ENCODE results near the gene RCAN2. TPM values are rescaled to one million over a fixed set of nuclear protein-coding genes. Genes with fewer than 3 reads are reported as not detected.

Gene RCAN2
- polyA plus RNA-seq (2014; cell fraction: cytosol; rRNA removed): not detected in 2 replicates
- 0.06 and 0.32 TPM in 2 replicates for polyA plus RNA-seq (2014; cell fraction: nucleus; rRNA removed)

DNA sequence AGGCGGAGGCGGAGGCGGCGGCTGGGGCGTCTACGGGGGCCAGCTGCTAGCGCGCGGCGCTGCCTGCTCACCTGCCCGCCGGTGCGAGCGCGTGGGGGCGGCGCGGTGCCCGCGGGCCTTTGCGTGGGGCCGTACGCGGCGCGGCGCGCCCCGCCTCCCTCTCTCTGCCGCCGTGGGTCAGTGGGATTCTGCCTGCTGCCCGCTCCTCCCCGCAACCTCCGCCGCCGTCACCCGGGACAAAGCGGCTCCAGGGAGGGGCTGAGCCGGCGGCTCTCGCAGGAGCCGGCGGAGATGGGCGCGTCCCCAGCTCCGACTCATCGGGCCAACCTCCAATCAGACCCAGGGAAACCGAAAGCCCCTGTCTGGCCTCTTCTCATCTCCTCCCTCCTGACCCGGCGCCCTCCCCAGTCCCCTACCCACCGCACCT lies at the start of gene RCAN2:
TSS of gene RCAN2 (minus strand) at position 249 of the 427 bp plus-strand sequence.
- DNase-seq (ENCODE audit: low spot score): peak; percentile 15

DNA sequence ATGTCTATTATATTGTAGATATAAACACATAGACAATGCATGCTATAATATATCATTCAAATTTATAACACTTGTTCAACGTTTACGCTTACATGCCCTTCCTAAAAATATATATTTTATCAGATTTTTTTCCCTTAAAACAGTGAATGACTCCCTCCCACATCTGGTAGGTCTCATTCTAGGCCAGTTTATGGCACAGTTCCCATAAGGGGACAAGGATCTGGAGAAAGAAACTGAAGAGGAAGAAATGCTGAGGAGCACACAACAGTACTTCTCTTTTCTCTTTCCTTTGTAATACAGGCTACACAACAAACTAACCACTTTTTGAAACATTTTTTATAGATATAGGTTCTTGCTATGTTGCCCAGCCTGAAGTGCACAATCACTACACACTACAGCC lies 48.6 kb upstream of the RCAN2 start:
- no peak for DNase-seq (ENCODE audit: low spot score)

DNA sequence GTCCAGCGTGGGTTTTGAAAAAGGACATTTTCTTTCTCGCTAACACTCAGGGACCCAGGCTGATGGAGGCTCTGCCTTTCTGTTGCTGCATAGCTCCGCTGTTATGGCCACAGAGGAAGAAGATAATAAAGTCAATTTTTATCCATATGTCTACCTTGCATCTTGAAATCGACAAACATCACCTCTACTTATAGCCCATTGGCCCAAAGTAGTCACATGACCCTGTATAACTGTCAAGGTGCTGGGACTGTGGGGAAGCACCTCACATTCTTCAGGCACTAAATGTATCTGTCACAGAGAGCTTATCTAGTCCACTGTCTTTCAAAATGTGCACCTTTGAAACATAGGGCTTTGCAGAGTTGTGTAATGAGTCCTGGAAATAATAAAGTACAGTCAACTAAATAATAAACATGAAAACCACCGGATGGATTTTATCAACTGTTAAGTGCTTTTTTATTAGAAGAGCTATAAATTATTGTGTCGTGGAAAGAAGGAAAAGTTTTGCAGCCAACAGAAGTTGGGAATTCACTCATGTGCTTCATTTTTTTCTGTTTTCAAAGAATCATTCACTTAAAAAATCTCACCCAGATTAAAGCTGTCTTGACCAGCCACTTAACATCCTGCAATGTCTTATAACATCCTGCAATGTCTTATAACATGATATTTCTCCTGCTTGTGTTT lies 47.7 kb upstream of the RCAN2 start:
- DNase-seq (ENCODE audit: low spot score): no peak

DNA sequence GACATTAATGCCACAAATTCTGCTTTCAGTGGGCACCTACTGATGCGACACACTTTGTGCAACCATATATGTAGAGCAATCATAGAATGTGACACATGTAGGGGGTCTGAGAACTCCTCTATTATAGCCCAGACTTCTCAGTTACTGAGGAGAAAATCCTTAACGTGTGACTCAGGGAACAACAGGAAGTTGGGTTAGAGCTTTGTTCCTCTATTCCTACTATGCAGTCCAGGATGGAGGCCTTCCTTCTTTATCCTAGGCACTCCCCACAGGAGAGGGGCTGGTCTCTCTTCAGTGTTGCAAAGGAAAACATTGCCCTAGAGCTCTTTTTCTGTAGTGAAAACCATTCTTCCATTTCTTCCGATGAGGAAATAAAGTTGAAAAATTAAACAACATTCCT lies 39.6 kb upstream of the RCAN2 start:
- DNase-seq (ENCODE audit: low spot score): no peak

DNA sequence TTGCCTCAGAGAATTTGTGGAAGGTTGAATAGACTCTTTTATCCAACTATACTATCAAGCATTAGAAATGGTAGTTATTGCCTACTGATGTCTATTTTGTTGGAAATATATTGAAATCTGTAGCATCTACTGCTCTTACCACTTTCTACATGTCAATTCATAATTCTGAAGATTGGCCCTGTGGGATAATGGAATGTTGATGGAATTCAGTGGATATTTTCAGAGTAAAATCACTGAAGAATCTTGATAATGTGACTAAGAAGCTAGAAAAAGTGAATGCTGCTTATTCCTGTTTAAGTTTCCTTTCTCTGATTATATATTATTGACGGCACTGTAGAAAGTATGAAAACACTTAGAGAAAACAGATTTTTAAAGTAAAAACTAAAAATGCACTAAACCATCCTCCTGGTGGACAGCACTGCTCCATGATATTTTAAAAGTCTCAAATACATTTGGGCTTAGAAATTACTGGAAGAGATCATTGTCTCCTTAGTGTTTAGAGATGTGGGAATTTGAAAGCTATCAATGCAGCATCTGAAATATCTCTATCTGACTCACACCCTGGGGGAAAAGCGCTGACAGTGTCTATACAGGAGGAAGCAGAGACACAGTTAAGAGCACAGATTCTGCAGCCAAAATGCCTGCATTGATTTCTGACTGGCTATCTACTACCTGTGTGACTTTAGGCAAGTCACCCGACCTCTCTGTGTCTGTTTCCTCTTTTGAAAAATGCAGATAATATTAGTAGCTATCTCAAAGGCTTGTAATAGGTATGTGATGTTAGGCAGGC lies 37.9 kb upstream of the RCAN2 start:
- no peak for DNase-seq (ENCODE audit: low spot score)

DNA sequence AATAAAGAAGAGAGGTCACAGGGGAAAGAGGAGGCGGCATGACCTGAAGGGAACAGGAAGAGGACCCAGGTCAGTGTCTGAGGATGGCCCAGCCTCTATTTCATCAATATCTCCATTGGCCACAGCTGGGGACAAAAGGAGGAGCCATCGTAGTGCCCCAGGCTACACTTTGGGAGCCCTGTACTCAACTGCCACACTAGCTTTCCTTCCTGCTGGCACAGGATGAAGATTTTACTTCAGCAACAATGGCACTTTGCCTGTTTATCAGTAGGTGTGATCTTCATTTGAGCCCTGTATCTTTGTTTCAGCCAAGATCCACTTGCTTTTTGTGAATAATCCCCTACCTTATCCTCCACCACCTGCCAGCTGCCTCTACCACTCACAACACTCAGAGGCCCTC lies 35.4 kb upstream of the RCAN2 start:
- DNase-seq (ENCODE audit: low spot score): no peak

DNA sequence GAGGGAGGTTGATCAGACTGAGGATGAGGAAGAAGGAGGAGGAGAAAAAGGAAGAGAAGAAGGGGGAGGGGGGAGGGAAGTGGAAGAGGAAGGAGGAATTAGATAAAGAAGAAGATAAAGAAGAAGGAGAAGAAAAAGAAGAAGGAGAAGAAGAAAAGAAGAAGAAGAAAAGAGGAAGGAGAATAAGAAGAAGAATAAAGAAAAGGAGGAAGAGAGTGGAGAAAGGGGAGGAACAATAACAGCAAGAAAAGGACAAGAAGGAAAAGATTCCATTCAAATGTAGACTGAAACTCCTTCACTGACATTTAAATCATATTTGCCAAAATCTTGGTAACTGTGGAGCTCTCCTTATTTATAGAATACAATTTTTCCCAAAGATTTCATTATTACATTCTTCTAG lies 34.3 kb upstream of the RCAN2 start:
- no peak for DNase-seq (ENCODE audit: low spot score)

DNA sequence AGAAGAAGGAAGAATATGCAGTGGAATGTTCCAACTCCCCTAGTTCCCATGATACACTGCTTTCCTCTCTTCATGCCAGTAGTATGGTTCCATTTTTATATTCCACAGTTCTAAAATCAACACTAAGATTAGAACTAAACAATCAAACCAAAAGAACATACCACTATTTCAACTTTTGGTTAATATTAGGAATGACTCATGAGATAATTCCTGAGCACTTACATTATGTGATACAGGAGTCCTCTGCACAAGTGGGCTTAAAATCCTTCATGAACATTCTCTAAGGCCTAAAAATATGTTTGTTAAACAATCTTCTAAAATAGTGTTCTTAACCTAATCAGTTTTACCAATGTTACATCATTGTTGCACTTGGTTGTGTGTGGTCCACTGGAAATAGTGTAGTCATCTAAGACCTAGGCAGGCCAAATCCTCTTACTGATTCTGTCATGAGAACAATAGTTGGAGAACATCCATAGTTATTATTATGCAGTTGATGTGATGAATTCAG lies 30.3 kb upstream of the RCAN2 start:
- DNase-seq (ENCODE audit: low spot score): no peak

DNA sequence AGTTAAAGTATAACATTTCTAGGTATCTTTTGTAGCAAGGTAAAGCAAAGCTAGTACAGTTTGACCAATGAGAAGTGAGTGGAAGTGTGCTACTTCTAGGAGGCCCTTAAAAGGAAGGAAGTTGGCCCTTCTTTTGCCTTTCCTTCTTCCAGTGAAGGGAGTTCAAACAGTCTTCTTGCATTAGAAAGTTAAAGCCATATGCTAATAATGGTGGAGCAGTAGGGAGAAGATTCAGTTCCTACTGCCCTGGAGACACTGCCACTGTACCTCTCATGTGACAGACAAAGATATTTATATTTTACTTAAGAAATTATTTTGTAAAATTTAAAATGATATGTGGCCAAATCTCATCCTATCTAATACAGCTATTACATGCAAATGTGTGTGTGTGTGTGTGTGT lies 26.0 kb upstream of the RCAN2 start:
- DNase-seq (ENCODE audit: low spot score): no peak

DNA sequence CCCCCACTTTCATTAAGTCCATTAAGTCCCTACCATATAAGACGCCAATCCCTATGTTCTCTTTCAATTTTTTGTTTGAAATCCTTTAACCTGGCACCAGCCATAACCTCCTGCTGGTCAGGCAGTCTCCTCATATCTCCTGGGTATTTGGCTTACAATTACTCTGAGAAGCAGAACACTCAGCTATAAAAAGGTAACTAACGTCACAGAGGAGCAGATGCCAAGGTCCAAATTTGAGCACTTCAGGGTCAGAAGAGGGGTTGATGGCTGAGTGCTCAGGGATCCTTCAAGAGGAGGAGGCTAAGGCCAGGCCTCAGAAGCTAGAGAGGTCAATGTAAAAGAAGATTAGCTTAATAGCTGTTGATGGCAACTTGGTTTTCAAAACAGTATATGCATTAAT lies 22.3 kb upstream of the RCAN2 start:
- DNase-seq (ENCODE audit: low spot score): no peak

DNA sequence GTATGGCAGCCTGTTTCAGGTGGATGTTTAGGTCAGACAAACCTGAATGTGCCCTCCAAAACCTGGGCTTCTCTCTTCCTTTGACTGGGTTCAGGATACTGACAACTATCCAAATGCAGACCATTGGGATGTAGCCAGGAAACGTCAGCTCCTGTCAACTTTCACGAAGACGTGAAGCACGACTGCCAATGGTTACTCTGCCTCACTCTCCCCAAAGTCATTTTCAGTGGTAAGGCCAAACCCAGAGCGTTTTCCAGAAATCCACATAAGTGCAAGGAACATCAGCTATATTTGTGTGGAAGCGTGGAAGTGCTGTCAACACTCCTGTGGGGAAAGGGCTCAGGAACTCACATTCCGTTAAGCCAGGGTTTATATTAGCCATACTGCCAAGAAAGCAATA lies 20.1 kb upstream of the RCAN2 start:
- no peak for DNase-seq (ENCODE audit: low spot score)

DNA sequence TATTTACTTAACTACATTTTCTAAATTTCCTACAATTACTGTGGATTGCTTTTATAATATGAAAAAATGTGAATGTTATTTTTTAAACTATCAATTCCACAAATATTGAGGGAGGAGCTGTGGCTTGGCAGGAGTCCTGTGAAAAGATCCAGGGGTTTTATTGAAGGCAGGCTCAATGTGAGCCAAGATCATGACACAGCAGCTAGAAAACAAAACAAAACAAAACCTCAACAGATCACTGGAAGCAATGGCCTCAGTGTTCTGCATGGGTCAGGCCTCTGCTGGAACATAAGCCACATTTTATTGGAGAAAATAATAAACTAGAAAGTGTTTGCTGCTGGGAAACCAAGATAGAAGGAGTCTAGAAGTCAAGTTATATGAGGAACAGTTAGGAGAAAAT lies 19.4 kb upstream of the RCAN2 start:
- no peak for DNase-seq (ENCODE audit: low spot score)

DNA sequence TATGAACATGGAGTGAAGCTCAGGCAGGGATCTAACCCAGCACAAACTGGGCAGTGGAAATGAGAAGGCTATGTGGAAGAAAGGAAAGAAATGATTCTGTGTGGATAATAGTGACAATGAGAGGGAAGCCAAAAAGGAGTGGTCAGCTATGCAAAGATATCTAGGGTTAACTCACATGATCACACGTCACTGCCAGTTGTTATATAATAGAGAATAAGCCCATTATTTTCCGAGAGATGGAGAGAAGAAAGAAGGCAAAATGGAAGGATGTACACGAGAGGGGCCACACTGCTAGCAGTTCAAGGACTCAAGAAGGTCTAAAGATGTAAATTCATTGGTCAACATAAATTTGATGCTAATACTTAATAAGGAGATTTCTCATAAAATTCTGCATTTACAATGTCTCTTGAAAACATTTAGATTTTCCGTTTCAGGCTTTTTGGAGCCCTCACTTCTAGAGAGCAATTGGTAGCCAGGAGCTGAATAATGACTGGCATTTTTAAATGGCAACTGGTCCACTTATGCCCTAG lies 18.8 kb upstream of the RCAN2 start:
- no peak for DNase-seq (ENCODE audit: low spot score)

DNA sequence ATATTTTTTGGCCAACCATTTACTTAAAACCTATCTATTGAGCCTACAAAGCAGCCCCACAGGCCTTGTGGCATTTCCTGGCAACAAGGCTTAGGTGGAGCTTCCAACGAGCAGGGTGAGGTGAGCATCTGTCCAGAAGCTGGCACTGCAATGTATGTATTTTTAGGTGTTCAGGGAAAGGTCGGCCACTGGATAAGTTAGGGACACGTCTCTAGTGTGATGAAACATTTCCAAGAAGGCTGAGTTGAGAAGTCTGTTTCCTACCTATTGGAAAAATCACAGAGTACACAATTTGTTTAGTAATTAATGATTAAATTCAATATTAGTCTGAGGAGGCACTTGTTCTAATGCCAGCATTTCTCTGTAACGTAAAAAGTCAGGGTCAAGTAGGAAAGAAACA lies 17.8 kb upstream of the RCAN2 start:
- DNase-seq (ENCODE audit: low spot score): no peak

DNA sequence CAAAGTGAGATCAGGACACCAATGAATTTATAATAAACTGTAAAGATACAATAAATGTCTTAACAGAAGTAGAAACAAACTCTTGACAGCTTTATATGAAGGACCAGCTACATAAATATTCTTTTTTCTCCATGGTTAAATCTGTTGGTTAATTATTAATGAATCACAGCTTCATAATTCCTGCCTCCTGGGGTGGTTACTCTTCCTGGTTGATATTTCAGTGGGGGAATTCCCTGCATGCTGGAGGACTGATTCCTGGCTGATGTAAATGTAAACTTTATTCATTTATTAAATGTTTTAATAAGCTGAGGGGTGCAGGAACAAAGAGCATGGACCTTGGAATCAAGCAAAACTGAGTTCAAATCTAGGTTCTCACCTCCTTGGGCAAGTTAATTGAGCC lies 16.2 kb upstream of the RCAN2 start:
- DNase-seq (ENCODE audit: low spot score): no peak

DNA sequence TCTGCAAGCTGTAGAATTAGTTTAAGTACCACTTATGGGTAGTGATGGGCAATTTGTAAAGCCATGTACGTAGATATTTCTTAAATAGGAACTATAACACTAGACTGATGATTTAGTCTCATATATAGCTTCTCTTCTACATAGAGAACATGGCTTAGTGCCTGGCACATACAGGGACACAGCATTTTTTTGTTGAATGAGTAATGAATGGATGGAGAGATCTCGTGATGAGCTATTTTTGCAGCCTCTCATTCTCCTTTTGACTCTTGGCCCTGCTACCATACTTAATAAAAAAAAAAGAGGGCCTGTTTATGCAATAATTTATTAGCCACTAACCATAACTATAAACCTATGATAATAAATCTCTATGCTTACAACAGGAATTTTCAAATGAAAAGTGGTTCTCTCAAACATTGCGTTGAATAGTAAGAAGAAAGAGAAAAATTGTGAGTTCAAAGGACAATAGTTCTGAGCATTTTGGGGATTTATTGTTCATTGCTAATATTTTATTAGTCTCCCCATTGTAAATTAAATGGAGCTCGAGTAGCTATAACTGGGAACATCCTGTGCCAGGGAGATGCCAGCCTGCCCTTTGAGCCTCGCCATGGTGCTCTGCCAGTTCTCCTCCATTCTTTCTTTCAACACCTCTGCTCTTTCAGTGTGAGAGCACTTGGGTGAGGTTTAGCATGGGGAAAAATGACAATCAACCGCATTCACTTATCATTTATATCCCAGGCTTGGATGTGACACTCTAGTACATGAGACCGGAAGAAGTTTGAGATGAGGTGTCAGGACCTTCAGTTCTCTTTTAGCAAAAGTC lies 14.7 kb upstream of the RCAN2 start:
- DNase-seq (ENCODE audit: low spot score): no peak

DNA sequence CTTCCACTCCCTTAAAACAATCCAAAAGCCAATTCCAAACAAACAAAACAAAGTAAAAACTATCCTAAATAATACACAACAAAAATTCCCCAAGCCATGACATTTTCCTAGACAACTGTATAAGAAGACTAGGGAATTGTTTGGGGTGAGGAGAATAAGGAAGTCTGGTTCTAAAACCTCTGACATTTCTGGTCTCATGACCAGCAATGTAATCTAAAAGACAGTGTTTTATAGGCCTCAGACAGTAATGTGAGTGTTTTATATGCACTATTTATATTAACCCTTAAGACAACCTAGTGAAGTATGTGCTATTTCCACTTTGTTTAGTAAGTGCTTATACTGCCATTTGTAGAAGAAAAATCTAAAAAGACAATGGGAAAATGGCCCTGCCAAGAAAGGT lies 13.0 kb upstream of the RCAN2 start:
- DNase-seq (ENCODE audit: low spot score): no peak

DNA sequence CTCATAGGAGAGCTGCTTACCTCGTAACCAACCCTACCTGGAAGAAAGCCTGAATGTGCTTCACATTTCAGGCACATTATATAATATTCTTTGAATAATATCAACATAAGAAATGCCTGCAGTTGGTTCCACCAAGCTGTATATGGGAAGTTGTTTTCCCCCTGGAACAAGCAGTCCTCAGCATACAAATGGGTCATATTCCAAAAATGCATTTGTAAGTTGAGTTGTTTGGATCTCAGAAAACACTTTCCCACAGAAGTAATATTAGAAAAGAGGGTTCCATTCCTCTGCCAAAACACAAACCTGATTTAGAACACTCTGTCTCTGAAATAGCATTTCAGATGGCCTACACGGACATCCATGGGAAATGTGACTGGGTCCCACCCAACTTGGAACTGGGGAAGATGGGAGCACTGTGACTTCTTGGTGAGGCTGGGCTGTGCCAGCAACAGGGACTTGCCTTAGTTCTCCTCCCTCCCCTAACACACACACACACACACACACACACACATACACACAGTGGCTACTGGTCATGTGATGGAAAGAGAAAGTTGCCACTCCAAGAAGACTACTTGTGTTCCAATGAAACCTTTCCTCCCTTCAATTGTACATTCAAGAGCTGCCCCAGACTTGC lies 11.4 kb upstream of the RCAN2 start:
- DNase-seq (ENCODE audit: low spot score): no peak

DNA sequence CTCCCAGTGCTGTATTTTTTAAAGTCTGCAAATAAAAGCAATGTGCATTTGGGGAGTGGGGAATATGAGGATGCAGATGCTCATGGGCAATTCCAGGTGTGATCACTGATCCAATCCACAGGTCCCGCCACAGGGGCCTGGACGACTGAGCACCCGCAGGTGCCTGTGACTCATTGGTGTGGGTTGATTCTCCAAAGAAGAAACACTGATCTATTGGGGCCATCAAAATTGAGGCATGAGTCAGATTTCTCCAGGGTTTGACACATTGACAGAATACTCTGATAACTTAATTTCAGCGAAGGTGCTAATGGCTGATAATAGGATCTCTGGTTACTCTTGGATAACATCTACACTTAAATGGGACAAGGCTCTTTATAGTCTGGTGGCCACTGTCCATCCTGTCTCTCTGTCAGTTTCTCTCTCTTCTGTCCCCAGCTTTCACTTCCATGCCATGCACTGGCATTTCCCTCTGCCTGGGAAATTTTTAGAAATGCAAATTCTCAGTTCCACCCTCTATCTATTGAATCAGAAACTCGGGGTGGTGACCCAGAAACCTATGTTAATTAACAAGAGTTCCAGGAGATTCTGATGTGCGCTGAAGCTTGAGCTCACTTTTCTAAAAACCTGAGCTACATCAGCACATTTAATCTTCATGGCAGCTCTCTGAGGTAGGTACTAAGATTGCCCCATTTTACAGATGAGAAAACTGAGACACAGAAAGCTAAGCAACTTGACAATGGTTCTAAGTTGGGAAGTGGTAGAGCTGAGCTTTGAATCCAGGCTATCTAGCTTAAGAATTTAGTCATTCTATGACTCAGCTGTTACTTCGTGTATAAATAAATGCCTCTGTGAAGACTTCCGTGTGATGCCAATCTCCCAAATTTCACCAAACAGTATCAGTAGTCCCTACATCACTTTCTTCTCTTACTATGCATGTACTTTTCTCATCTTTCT lies 10.2 kb upstream of the RCAN2 start:
- DNase-seq (ENCODE audit: low spot score): no peak

DNA sequence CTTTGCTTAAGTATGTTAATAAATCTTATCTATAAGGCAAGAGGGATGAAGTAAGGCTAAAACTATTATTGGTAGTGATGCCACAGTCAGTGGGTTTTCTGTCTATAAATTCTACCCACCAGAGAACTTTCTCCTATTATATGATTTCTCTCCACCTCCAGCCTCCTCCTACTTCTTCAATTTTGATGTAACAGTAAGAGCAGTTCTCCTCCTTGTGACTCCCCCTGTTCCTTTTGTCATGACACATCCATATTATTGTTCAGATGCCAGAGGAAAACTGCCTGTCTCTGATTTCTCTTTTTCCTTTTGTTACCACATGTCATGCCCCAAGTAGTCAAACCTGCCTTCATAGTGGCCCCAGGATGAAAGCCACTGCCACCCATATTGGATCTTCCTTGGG lies 9.1 kb upstream of the RCAN2 start:
- DNase-seq (ENCODE audit: low spot score): no peak
